Stomach smooth muscle (tissue), 2 donors: ENCODE results near the gene P3H3.

Source experiments
- H3K27ac ChIP-seq: one replicate; pipeline ENCODE4 v1.7.0; 2013; ENCODE audit warnings: mild to moderate bottlenecking, low read length, inconsistent platforms
- H3K27me3 ChIP-seq, 2 donors: one replicate each; pipeline ENCODE4 v1.7.0; 2013; ENCODE audit warnings: low read length in 2 of 2; ENCODE audit not compliant: insufficient read depth in 2 of 2, control insufficient read depth in 1 of 2
- H3K36me3 ChIP-seq, 2 donors: one replicate each; pipeline ENCODE4 v1.7.0; 2013; ENCODE audit warnings: low read length in 2 of 2; ENCODE audit not compliant: control insufficient read depth in 2 of 2, insufficient read depth in 2 of 2
- H3K4me1 ChIP-seq: one replicate; pipeline ENCODE4 v1.7.0; 2013; ENCODE audit warnings: low read length; ENCODE audit not compliant: control insufficient read depth, insufficient read depth
- H3K4me3 ChIP-seq, 2 donors: one replicate each; pipeline ENCODE4 v1.7.0; 2013; ENCODE audit warnings: low read length in 2 of 2
- H3K9ac ChIP-seq, 2 donors: one replicate each; pipeline ENCODE4 v1.7.0; 2013; ENCODE audit warnings: low read length in 2 of 2, mild to moderate bottlenecking in 1 of 2
- H3K9me3 ChIP-seq, 2 donors: one replicate each; pipeline ENCODE4 v1.7.0; 2013; ENCODE audit warnings: low read length in 2 of 2; ENCODE audit not compliant: control insufficient read depth in 2 of 2
- donor health status: healthy.
- donor health status: Pancreatic carcinoma.

P3H3 gene

DNA sequence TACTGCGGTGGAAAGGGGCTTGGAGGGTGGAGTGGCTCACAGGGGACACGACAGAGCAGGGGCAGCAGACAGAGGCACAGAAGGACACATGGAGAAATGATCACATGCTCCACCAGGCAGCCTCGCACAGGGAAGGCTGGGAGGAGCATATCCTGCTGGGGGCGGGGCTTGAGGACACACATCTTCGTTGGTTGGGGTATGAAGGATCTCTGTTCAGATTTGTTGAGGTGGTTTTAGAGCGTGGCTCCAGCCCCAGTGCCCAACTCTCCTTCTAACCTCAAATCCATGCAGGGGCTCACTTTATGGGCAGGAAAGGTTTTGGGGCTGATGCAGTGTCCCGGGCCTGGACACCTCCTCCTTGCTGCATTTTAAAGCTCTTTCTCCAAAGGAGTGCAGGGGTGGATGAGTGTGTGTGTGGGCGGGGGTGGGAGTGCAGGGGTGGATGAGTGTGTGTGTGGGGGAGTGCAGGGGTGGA, 733 bp upstream of the P3H3 start:
- Histone ChIP-seq H3K9ac (peak overlapping the region; percentile 13 to 62), H3K4me1 (peaks cover 38% of the 10 kb centered on the region), H3K36me3 (peaks cover 8 to 12% of the 10 kb centered on the region in 2 donors)

DNA sequence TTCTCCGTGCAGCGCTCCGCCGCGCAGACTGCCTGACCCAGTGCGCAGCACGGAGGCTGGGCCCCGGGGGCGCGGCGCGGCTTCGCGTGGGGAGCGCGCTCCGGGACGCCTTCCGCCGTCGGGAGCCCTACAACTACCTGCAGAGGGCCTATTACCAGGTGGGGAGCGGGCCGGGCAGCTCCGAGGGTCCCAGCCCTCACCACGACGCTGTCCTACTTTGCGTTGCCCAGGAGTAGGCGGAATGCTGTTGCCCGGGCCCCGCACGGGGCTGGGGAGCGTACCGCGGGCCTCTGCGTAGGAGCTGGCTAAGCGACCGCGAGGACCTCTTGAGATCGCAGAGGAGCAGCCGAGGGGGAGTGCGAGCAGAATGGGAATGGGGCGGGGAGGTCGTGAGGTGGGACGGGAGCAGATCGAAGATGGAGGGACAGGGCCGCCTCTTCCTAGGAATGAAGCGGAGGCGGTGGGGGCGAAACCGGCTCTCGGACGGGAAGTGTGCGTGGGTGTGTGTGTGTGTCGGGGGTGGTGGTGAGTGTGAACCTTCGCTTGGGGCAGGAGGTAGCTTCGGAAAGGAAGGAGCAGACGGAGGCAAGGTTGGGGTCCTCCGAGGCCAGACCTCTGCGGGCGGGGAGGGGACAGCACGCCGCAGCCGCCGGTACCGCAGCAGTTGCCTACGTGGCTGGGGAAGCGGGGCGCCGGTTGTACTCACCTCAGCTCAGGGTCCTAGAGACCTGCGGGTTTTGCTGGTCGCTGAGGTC, 751 bp downstream of the P3H3 start:
- Histone ChIP-seq H3K4me3 (peak overlapping the region; percentile 85 to 89), H3K27ac (peak overlapping the region; percentile 67), H3K4me1 (peaks cover 35% of the 10 kb centered on the region), H3K9ac (peak overlapping the region; percentile 75 to 79), H3K9me3 (no peaks in the 10 kb centered on the region), H3K27me3 (no peaks in the 10 kb centered on the region), H3K36me3 (peaks cover 12 to 19% of the 10 kb centered on the region in 2 donors)

More for the DNA sequence above, 733 bp upstream of the P3H3 start:
- H3K9me3 ChIP-seq = no peaks in the 10 kb centered on the region
- peak overlapping the region in 1 of 2 donors; percentile 55 for H3K4me3 ChIP-seq
- peak overlapping the region; percentile 24 for H3K27ac ChIP-seq
- H3K27me3 ChIP-seq = peaks cover 0 to 7% of the 10 kb centered on the region in 2 donors

DNA sequence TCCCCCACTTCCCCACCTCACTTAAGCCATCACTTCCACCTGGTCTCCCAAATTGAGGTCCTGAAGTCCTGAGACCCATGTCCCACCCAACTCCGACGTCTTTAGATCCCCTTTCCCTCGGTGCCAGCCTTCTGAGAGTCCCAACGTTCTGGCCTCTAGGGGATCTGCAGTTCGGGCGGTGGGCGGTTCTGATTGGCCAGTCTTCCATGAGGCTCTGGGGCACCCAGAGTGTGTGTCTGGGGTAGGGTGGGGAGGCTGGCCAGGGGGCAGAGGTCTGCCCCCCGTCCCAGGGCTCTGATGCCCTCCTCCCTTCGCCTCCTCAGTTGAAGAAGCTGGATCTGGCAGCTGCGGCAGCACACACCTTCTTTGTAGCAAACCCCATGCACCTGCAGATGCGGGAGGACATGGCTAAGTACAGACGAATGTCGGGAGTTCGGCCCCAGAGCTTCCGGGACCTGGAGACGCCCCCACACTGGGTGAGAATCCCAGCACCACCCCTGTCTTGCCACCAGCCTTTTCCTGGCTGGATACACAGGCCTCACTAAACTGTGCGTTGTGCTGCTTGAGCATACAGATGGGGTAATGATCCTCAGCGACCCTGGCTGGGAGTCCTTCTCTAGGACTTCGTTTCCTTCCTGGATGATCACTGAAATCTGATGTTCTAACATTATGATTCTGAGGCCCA, 1.5 kb downstream of the P3H3 start:
- Histone ChIP-seq H3K27me3 (no peaks in the 10 kb centered on the region), H3K27ac (peak overlapping the region; percentile 67), H3K9ac (peak overlapping the region; percentile 75 to 79), H3K4me3 (peak overlapping the region; percentile 85 to 89), H3K4me1 (peaks cover 34% of the 10 kb centered on the region), H3K36me3 (peaks cover 12 to 22% of the 10 kb centered on the region in 2 donors), H3K9me3 (no peaks in the 10 kb centered on the region)

DNA sequence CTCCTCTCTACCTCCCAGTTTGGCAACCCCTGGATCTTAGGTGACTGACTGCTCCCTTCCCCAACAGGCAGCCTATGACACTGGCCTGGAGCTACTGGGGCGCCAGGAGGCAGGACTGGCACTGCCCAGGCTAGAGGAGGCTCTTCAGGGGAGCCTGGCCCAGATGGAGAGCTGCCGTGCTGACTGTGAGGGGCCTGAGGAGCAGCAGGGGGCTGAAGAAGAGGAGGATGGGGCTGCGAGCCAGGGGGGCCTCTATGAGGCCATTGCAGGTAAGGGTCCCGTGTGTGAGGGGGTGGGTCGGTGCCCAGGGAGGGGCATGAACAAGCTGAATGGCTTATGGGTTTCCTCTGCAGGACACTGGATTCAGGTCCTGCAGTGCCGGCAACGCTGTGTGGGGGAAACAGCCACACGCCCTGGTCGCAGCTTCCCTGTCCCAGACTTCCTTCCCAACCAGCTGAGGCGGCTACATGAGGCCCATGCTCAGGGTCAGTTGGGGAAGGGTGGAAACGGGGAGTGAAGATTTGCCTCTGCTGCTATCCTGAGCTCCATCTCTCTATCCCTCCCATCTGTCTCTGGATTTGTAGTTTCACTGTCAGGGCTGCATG, 2.2 kb downstream of the P3H3 start:
- H3K4me1 ChIP-seq = peaks cover 27% of the 10 kb centered on the region
- no peaks in the 10 kb centered on the region for H3K27me3 ChIP-seq
- peak overlapping the region in 1 of 2 donors; percentile 89 for H3K4me3 ChIP-seq
- peak overlapping the region in 1 of 2 donors; percentile 21 for H3K9ac ChIP-seq
- H3K27ac ChIP-seq = no peak overlapping the region
- H3K9me3 ChIP-seq = no peaks in the 10 kb centered on the region
- H3K36me3 ChIP-seq = peaks cover 12 to 22% of the 10 kb centered on the region in 2 donors

DNA sequence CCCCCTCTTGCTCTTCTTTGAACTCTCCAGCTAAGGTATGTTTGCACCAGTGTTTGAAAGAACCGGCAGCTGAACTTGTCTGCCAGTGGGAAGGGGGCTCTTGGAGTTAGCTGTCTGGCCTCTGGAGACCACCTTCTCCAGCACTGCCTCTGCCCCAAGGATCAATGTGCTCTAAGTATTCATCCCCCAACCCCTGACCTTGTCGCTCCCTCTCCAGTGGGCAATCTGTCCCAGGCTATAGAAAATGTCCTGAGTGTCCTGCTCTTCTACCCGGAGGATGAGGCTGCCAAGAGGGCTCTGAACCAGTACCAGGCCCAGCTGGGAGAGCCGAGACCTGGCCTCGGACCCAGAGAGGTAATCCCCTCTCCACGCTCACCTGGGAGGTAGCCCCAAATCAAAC, 2.8 kb downstream of the P3H3 start:
- no peaks in the 10 kb centered on the region for H3K9me3 ChIP-seq
- peaks cover 12 to 22% of the 10 kb centered on the region in 2 donors for H3K36me3 ChIP-seq
- peaks cover 21% of the 10 kb centered on the region for H3K4me1 ChIP-seq
- no peak overlapping the region for H3K4me3 ChIP-seq
- H3K27me3 ChIP-seq = no peaks in the 10 kb centered on the region
- no peak overlapping the region for H3K9ac ChIP-seq
- no peak overlapping the region for H3K27ac ChIP-seq

DNA sequence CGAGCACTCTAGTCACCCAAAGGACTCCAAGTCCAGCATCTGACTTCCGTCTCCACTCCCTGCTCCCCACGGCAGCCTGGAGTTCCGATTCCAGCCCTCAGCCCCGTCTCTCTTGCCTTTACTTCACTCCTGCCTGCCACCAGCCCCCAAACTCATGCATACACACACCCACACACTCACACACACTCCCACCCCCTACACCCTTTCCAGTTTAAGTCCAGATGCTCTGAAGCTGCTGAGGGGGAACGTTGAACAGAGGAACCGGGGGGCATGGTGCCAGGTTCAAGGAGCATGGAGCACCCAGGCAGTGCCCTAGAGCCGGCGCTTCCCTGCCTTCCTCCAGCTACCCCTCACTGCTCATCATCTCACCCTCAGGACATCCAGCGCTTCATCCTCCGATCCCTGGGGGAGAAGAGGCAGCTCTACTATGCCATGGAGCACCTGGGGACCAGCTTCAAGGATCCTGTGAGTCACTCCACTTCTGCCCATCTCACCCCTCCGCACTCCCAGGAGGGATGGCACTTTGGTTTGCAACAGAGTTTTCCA, 3.3 kb downstream of the P3H3 start:
- no peak overlapping the region for H3K27ac ChIP-seq
- no peaks in the 10 kb centered on the region for H3K9me3 ChIP-seq
- no peaks in the 10 kb centered on the region for H3K27me3 ChIP-seq
- peaks cover 21% of the 10 kb centered on the region for H3K4me1 ChIP-seq
- peaks cover 12 to 23% of the 10 kb centered on the region in 2 donors for H3K36me3 ChIP-seq
- no peak overlapping the region for H3K4me3 ChIP-seq
- no peak overlapping the region for H3K9ac ChIP-seq

DNA sequence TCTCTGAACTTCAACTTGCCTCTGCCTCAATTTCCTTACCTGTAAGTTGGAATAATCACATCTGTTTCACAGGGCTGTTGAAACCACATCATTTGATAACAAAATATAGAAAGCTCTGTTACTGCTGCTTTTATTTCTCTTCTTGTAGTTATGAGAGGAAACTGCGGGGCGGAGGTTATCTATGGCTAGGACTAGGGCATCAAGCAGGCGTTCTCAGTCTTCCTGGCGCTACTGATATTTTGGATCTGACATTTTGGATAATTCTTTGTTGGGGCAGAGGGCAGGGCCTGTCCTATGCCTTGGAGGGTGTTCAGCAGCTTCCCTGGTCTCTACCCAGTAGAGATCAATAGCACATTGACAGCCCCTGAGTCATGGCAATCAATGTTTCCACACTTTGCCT, 3.9 kb downstream of the P3H3 start:
- no peak overlapping the region for H3K27ac ChIP-seq
- no peak overlapping the region for H3K9ac ChIP-seq
- peaks cover 15% of the 10 kb centered on the region for H3K4me1 ChIP-seq
- H3K36me3 ChIP-seq = peaks cover 12 to 27% of the 10 kb centered on the region in 2 donors
- no peak overlapping the region for H3K4me3 ChIP-seq
- no peaks in the 10 kb centered on the region for H3K9me3 ChIP-seq
- no peaks in the 10 kb centered on the region for H3K27me3 ChIP-seq

DNA sequence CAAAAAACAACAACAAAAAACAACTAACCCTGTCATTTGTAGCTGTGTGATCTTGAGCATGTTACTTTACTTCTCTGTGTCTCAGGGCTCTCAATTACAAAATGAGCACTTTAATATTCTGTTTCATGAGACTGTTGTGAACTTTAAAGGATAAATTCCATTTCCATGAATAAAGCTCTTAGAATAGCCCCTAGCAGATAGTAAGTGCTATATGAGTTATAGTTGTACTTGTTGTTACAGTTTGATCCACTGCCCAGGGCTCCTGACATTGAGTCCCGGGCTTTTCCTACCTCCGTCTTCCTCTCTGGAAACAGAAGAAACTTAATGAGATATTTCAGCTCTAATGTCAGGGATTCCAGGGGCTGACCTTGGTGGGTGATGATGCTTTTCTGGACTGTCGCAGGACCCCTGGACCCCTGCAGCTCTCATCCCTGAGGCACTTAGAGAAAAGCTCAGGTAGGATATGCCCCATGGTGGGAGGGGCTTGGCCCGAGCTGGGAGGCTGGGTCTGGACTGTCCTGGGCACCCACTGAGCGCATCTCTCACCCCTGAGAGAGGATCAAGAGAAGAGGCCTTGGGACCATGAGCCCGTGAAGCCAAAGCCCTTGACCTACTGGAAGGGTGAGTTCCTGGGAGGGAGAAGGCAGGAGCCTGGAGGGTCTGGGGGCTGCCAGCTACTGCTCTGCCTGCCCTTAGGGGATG, 5.1 kb downstream of the P3H3 start:
- Histone ChIP-seq H3K27ac (no peak overlapping the region), H3K27me3 (no peaks in the 10 kb centered on the region), H3K36me3 (peaks cover 18 to 39% of the 10 kb centered on the region in 2 donors), H3K4me1 (peaks cover 9% of the 10 kb centered on the region), H3K9ac (no peak overlapping the region), H3K4me3 (no peak overlapping the region), H3K9me3 (no peaks in the 10 kb centered on the region)

DNA sequence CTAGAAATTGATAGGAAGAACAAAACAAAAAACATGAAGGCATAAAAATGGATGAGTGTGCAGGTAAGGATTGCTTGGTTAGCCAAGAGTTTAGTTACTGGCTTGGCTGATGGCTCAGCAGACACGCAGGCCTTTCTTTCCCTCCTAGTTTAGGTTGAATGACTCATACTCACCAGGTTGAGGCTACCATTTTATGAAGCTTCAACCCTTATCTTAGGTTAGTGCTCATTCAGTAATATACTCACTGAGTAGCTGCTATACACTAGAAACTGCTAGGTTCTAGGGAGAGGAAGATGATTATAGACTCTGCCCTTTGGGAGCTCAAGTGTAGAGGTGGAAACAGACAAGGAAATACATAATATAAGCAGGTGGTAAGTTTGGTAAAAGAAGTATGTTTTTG, 6.0 kb downstream of the P3H3 start:
- Histone ChIP-seq H3K9ac (no peak overlapping the region), H3K27me3 (no peaks in the 10 kb centered on the region), H3K4me3 (no peak overlapping the region), H3K4me1 (peaks cover 9% of the 10 kb centered on the region), H3K27ac (no peak overlapping the region), H3K9me3 (no peaks in the 10 kb centered on the region), H3K36me3 (peaks cover 18 to 47% of the 10 kb centered on the region in 2 donors)

DNA sequence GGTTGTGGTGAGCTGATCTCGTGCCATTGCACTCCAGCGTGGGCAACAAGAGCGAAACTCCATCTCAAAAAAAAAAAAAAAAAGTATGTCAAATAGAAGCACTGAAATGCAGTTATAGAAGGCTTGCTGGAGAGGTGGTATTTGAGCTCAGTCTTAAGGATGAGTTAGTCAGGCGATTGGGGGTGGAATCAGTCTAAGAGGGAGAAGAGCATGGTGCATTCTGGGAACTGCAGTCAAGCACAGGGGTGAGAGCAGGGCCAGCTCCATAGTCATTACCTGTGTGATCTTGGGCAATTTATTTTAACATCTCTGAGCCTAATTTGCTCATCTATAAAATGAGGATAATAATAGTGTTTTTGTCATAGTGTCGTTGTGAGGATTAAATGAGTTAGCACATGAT, 6.7 kb downstream of the P3H3 start:
- Histone ChIP-seq H3K36me3 (peaks cover 18 to 49% of the 10 kb centered on the region in 2 donors), H3K27me3 (no peaks in the 10 kb centered on the region), H3K9ac (no peak overlapping the region), H3K9me3 (no peaks in the 10 kb centered on the region), H3K4me3 (no peak overlapping the region), H3K27ac (no peak overlapping the region), H3K4me1 (peaks cover 4% of the 10 kb centered on the region)
